HepG2 (cell line): ENCODE measurements around the gene YAP1. TPM values are rescaled to one million over a fixed set of nuclear protein-coding genes. Genes with fewer than 3 reads are reported as not detected.

Experiments used
- DDIT3 ChIP-seq: sonication (generic); formaldehyde crosslinking; IDR thresholded peaks from 2 replicates; pipeline ENCODE4 v1.4.0; 2020; ENCODE audit warnings: mild to moderate bottlenecking, missing genetic modification reagents
- FUBP1 ChIP-seq: sonication (generic); formaldehyde crosslinking; IDR thresholded peaks from 2 replicates; pipeline ENCODE4 v1.5.1; 2020; ENCODE audit warnings: missing genetic modification reagents, mild to moderate bottlenecking, borderline replicate concordance
- HHEX ChIP-seq: IDR thresholded peaks from 2 replicates; pipeline ENCODE4 v1.6.1; 2016; ENCODE audit warnings: control low read depth
- HMGXB4 ChIP-seq, 2 experiments: sonication (generic) in 1 of 2; formaldehyde crosslinking in 1 of 2; IDR thresholded peaks; 2 replicates each; pipeline versions ENCODE4 v1.4.0 to v1.6.1; 2018 to 2020; ENCODE audit warnings: missing genetic modification reagents in 2 of 2, borderline replicate concordance in 1 of 2, low read depth in 1 of 2, mild to moderate bottlenecking in 1 of 2, missing biosample characterization in 1 of 2
- KDM5A ChIP-seq: fragments of 200-600 bp; sonication (generic); IDR thresholded peaks from 2 replicates; pipeline ENCODE4 v1.7.0; 2018; ENCODE audit warnings: antibody characterized with exemption, mild to moderate bottlenecking, low read length, borderline replicate concordance
- KLF11 ChIP-seq: IDR thresholded peaks from 2 replicates; pipeline ENCODE4 v1.6.1; 2016; ENCODE audit warnings: missing compliant biosample characterization
- NFRKB ChIP-seq: fragments of 450-650 bp; IDR thresholded peaks from 2 replicates; pipeline ENCODE4 v1.6.1; 2017
- NONO ChIP-seq, 2 experiments: fragments of 450-650 bp in 1 of 2; sonication (generic) in 1 of 2; formaldehyde crosslinking in 1 of 2; IDR thresholded peaks in 1 of 2; conservative IDR thresholded peaks in 1 of 2; 2 replicates each; pipeline versions ENCODE4 v1.6.1 to v1.8.0; 2017 to 2022; ENCODE audit warnings: mild to moderate bottlenecking in 1 of 2, missing genetic modification reagents in 1 of 2, moderate library complexity in 1 of 2
- POLR2AphosphoS5 ChIP-seq: IDR thresholded peaks from 2 replicates; pipeline ENCODE4 v1.6.1; 2012; ENCODE audit warnings: low read depth, low read length
- RBAK ChIP-seq: sonication (generic); formaldehyde crosslinking; IDR thresholded peaks from 2 replicates; pipeline ENCODE4 v1.5.1; 2020; ENCODE audit warnings: mild to moderate bottlenecking, missing genetic modification reagents
- REL ChIP-seq: sonication (generic); formaldehyde crosslinking; conservative IDR thresholded peaks from 2 replicates; pipeline ENCODE4 v1.8.0; 2022; ENCODE audit warnings: mild to moderate bottlenecking, missing genetic modification reagents, moderate library complexity
- SMARCC2 ChIP-seq: fragments of 450-650 bp; IDR thresholded peaks from 2 replicates; pipeline ENCODE4 v1.6.1; 2017; ENCODE audit warnings: antibody characterized with exemption, mild to moderate bottlenecking
- SMYD3 ChIP-seq: sonication (generic); formaldehyde crosslinking; IDR thresholded peaks from 2 replicates; pipeline ENCODE4 v1.8.1; 2023; ENCODE audit warnings: mild to moderate bottlenecking, missing genetic modification reagents
- ZBTB34 ChIP-seq: sonication (generic); formaldehyde crosslinking; IDR thresholded peaks from 2 replicates; pipeline ENCODE4 v1.8.0; 2022; ENCODE audit warnings: mild to moderate bottlenecking, missing genetic modification reagents
- ZNF777 ChIP-seq: sonication (generic); formaldehyde crosslinking; IDR thresholded peaks from 2 replicates; pipeline ENCODE4 v1.4.0; 2020; ENCODE audit warnings: missing genetic modification reagents
- polyA plus RNA-seq, 8 experiments: library from polyadenylated mRNA; depleted of rRNA in 3 of 8; stranded (reverse) in 7 of 8; unstranded in 1 of 8; fragments of >200 nt; fragmentation: Illumina TruSeq in 4 of 8; extraction: Trizol in 4 of 8; gene quantifications; 2 replicates each; pipeline versions ENCODE4 v1.2.1 to v1.2.3, GENCODE V29; 2011 to 2016; ENCODE audit warnings: low read depth in 4 of 8, missing spikeins in 1 of 8, mixed read lengths in 1 of 8; ENCODE audit not compliant: insufficient read depth in 1 of 8
- total RNA-seq, 5 experiments: library from RNA; depleted of rRNA; stranded (reverse); fragments of >200 nt; fragmentation: Illumina TruSeq; extraction: Trizol; gene quantifications; 2 replicates each; pipeline ENCODE4 v1.2.3, GENCODE V29; 2016; ENCODE audit warnings: low read depth in 1 of 5
- TF ChIP-seq, protein P1 (sequence below): sonication (generic); formaldehyde crosslinking; IDR thresholded peaks from 2 replicates; pipeline ENCODE4 v1.8.1; 2023; ENCODE audit warnings: mild to moderate bottlenecking, missing genetic modification reagents
- TF ChIP-seq, protein P2 (sequence below): sonication (generic); formaldehyde crosslinking; IDR thresholded peaks from 2 replicates; pipeline ENCODE4 v1.4.0; 2020; ENCODE audit warnings: missing genetic modification reagents, mild to moderate bottlenecking, borderline replicate concordance

Gene YAP1
- total and polyA plus RNA-seq, 2 of the 13 experiments (the other 11 are each of a cell fraction or from before 2014, with no cell fraction given): 59.5 to 91.0 TPM

GRCh38 chr11:102111011-102111786 lies 952 bp downstream of the YAP1 start (continued):
- TF ChIP-seq NONO (IDR thresholded peaks at IDR 0.05) (no peak), NONO (CRISPR knock-in tag; conservative IDR thresholded peaks at IDR 0.05) (peak; percentile 78), DDIT3 (CRISPR knock-in tag) (no peak), POLR2AphosphoS5 (peak; percentile 14), ZNF777 (peak; percentile 84), RBAK (CRISPR knock-in tag) (no peak), HHEX (CRISPR knock-in tag) (no peak), SMARCC2 (no peak), SMYD3 (CRISPR knock-in tag) (no peak), HMGXB4 (CRISPR knock-in tag; IDR thresholded peaks at IDR 0.05; ENCODE audit: borderline replicate concordance in 1 of 2, low read depth in 1 of 2) (peak; percentile 55 to 76), REL (no peak), ZBTB34 (CRISPR knock-in tag) (0 out of 2 replicates have a peak, but pooled peaks have one; percentile 22), NFRKB (no peak), KDM5A (no peak; the same call in 1 of the 2 replicates), KLF11 (CRISPR knock-in tag) (no peak), FUBP1 (CRISPR knock-in tag) (no peak)
- TF ChIP-seq, protein P1, sequence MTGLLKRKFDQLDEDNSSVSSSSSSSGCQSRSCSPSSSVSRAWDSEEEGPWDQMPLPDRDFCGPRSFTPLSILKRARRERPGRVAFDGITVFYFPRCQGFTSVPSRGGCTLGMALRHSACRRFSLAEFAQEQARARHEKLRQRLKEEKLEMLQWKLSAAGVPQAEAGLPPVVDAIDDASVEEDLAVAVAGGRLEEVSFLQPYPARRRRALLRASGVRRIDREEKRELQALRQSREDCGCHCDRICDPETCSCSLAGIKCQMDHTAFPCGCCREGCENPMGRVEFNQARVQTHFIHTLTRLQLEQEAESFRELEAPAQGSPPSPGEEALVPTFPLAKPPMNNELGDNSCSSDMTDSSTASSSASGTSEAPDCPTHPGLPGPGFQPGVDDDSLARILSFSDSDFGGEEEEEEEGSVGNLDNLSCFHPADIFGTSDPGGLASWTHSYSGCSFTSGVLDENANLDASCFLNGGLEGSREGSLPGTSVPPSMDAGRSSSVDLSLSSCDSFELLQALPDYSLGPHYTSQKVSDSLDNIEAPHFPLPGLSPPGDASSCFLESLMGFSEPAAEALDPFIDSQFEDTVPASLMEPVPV (CRISPR knock-in tag): 0 out of 2 replicates have a peak, but pooled peaks have one; percentile 68
- TF ChIP-seq, protein P2, sequence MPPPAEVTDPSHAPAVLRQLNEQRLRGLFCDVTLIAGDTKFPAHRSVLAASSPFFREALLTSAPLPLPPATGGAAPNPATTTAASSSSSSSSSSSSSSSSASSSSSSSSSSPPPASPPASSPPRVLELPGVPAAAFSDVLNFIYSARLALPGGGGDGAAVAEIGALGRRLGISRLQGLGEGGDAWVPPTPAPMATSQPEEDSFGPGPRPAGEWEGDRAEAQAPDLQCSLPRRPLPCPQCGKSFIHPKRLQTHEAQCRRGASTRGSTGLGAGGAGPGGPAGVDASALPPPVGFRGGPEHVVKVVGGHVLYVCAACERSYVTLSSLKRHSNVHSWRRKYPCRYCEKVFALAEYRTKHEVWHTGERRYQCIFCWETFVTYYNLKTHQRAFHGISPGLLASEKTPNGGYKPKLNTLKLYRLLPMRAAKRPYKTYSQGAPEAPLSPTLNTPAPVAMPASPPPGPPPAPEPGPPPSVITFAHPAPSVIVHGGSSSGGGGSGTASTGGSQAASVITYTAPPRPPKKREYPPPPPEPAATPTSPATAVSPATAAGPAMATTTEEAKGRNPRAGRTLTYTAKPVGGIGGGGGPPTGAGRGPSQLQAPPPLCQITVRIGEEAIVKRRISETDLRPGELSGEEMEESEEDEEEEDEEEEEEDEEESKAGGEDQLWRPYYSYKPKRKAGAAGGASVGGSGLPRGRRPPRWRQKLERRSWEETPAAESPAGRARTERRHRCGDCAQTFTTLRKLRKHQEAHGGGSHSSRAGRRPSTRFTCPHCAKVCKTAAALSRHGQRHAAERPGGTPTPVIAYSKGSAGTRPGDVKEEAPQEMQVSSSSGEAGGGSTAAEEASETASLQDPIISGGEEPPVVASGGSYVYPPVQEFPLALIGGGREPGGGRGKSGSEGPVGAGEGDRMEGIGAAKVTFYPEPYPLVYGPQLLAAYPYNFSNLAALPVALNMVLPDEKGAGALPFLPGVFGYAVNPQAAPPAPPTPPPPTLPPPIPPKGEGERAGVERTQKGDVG (CRISPR knock-in tag): no peak
